ENCODE results near the gene RPL36.

- no peak for TF ChIP-seq POLR2AphosphoS5 (IDR thresholded peaks at IDR 0.05; ENCODE audit: low read depth, low read length)
- TF ChIP-seq POLR2A (IDR thresholded peaks at IDR 0.05; ENCODE audit: low read depth, low read length), result no peak
Measured at GRCh38 chr19:5677580-5677979, 12.5 kb upstream of the RPL36 start.

Data from GM12892 (cell line).